IPS DF 4.7 (cell line): ENCODE measurements around the gene ARID3C.

Experiments used
- DNase-seq: peaks from one replicate; pipeline ENCODE4 v3.0.0-alpha.2; 2013; ENCODE audit warnings: low spot score; ENCODE audit errors: extremely low read depth

ARID3C gene

GRCh38 chr9:34628656-34629490 is at the start of gene ARID3C:
TSS of gene ARID3C (minus strand) at chr9:34629066. CDS start at chr9:34628014, 1,052 bp downstream.
- DNase-seq, result no peak

GRCh38 chr9:34675869-34676268 is 47.0 kb upstream of the ARID3C start:
- no peak for DNase-seq

- DNase-seq, result peak; percentile 68
These were observed 46.3 kb upstream of the ARID3C start for GRCh38 chr9:34675048-34675714.

- DNase-seq, result no peak
These were observed 45.6 kb upstream of the ARID3C start for GRCh38 chr9:34674440-34674839.

GRCh38 chr9:34671307-34671706 is 42.4 kb upstream of the ARID3C start:
- no peak for DNase-seq

GRCh38 chr9:34669809-34670562 is 41.1 kb upstream of the ARID3C start:
- DNase-seq, result no peak

GRCh38 chr9:34665381-34666250 is 36.8 kb upstream of the ARID3C start:
- DNase-seq, result no peak

- no peak for DNase-seq
These were observed 36.2 kb upstream of the ARID3C start for GRCh38 chr9:34665067-34665380.

GRCh38 chr9:34664281-34665066 is 35.6 kb upstream of the ARID3C start:
- no peak for DNase-seq

- no peak for DNase-seq
These were observed 34.4 kb upstream of the ARID3C start for GRCh38 chr9:34663303-34663605.

GRCh38 chr9:34662526-34663302 is 33.8 kb upstream of the ARID3C start, which contains the start of gene CCL27:
TSS of gene CCL27 (minus strand) at chr9:34662657. CDS start at chr9:34662633, 24 bp downstream.
- DNase-seq, result no peak

- no peak for DNase-seq
These were observed 30.9 kb upstream of the ARID3C start for GRCh38 chr9:34659592-34660253.

GRCh38 chr9:34658461-34658860 is 29.6 kb upstream of the ARID3C start:
- no peak for DNase-seq

- DNase-seq, result no peak
These were observed 28.1 kb upstream of the ARID3C start for GRCh38 chr9:34656992-34657391.

GRCh38 chr9:34655394-34655793 is 26.5 kb upstream of the ARID3C start:
- no peak for DNase-seq

GRCh38 chr9:34654323-34655051 is 25.6 kb upstream of the ARID3C start:
- DNase-seq, result no peak

GRCh38 chr9:34653151-34654072 is 24.5 kb upstream of the ARID3C start:
- no peak for DNase-seq
